Measurements from ENCODE around the gene MAP3K15. TPM values are rescaled to one million over a fixed set of nuclear protein-coding genes. Genes with fewer than 3 reads are reported as not detected.
"Not testable (repeated sequence)": the region's sequence is repeated elsewhere in the genome, so short reads cannot be mapped to it uniquely, and the experiment has no call there.

The MAP3K15 gene
- total and polyA plus RNA-seq, 10 of the 15 experiments (the other 5 are each of a cell fraction or from before 2014, with no cell fraction given) = 0.03 to 0.16 TPM; not detected in 8

DNA sequence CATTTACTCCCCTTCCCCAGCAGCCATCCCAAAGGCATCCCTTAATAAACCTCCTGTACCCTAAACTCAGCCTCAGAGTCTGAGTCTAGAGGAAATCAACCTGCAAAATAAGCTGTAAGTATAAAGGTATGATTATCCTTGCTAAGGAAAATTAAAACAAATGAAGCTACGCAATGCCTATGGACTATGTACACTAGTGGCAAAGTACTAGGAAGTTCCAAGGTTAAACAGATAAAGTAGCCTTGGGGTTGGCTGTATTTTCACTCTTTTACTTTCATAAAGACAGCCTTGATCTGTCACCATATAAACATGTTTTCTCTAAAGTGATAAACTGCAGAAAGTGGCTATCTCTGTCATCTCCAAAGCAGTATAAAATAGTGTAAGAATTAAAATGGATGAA is 35.9 kb downstream of the MAP3K15 start:
- H3K4me2 ChIP-seq (ENCODE audit: control insufficient read depth, insufficient read depth) = no peak overlapping the region
- H3K9me3 ChIP-seq (replicated peaks; ENCODE audit: control insufficient read depth, insufficient read depth, low read length) = no peaks in the 10 kb centered on the region
- no peaks in the 10 kb centered on the region for H3K36me3 ChIP-seq (ENCODE audit: control insufficient read depth in 2 of 2, insufficient read depth in 2 of 2, low read length in 1 of 2)
- no TSS peak for BruUV-seq (replicated peaks)
- no peaks in the 10 kb centered on the region for H3K79me2 ChIP-seq (ENCODE audit: control insufficient read depth, insufficient read depth, low read length)
- POLR2A ChIA-PET = no interaction called here
- SMC1A ChIA-PET (ENCODE audit: uncharacterized antibody, unreplicated experiment) = no interaction called here
- RAD21 ChIA-PET (ENCODE audit: unreplicated experiment) = no interaction called here
- H3K27ac ChIP-seq (ENCODE audit: control insufficient read depth, insufficient read depth) = no peak overlapping the region
- in situ Hi-C loops (cut with MboI) (no loop called here), intact Hi-C loops (cut with micrococcal nuclease; ENCODE audit: unreplicated experiment) (no loop called here)
- no peaks in the 10 kb centered on the region for H4K20me1 ChIP-seq (ENCODE audit: control insufficient read depth, insufficient read depth)
- no peak overlapping the region for H3K9ac ChIP-seq (ENCODE audit: control insufficient read depth, insufficient read depth, low read length)
- TF ChIP-seq KDM1A (IDR thresholded peaks at IDR 0.05; ENCODE audit: borderline replicate concordance) = no peak
- TF ChIP-seq CREM (IDR thresholded peaks at IDR 0.05; ENCODE audit: low read depth) = no peak
- TF ChIP-seq, protein P1, sequence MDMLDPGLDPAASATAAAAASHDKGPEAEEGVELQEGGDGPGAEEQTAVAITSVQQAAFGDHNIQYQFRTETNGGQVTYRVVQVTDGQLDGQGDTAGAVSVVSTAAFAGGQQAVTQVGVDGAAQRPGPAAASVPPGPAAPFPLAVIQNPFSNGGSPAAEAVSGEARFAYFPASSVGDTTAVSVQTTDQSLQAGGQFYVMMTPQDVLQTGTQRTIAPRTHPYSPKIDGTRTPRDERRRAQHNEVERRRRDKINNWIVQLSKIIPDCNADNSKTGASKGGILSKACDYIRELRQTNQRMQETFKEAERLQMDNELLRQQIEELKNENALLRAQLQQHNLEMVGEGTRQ (IDR thresholded peaks at IDR 0.05; ENCODE audit: borderline replicate concordance, low read depth, low read length) = no peak
- no peak for TF ChIP-seq RB1 (IDR thresholded peaks at IDR 0.05; ENCODE audit: borderline replicate concordance)
- TF ChIP-seq ZNF384 (IDR thresholded peaks at IDR 0.05; ENCODE audit: borderline replicate concordance, low read depth, low read length) = no peak
- TF ChIP-seq SMARCA5 (IDR thresholded peaks at IDR 0.05) = no peak
- TF ChIP-seq MEF2A (IDR thresholded peaks at IDR 0.05; ENCODE audit: insufficient read depth, low read depth, low read length) = no peak
- no peak for TF ChIP-seq TAF1 (IDR thresholded peaks at IDR 0.05; ENCODE audit: borderline replicate concordance, low read depth, low read length)
- no peak for TF ChIP-seq DPF2 (IDR thresholded peaks at IDR 0.05)
- no peak for TF ChIP-seq NFXL1 (IDR thresholded peaks at IDR 0.05; ENCODE audit: borderline replicate concordance)
- no peak for TF ChIP-seq TCF12 (IDR thresholded peaks at IDR 0.05; ENCODE audit: low read depth, low read length)
- no peak for TF ChIP-seq ZSCAN29 (IDR thresholded peaks at IDR 0.05)
- no peak for TF ChIP-seq ESRRA (IDR thresholded peaks at IDR 0.05; ENCODE audit: low read length)
- TF ChIP-seq, protein P2, sequence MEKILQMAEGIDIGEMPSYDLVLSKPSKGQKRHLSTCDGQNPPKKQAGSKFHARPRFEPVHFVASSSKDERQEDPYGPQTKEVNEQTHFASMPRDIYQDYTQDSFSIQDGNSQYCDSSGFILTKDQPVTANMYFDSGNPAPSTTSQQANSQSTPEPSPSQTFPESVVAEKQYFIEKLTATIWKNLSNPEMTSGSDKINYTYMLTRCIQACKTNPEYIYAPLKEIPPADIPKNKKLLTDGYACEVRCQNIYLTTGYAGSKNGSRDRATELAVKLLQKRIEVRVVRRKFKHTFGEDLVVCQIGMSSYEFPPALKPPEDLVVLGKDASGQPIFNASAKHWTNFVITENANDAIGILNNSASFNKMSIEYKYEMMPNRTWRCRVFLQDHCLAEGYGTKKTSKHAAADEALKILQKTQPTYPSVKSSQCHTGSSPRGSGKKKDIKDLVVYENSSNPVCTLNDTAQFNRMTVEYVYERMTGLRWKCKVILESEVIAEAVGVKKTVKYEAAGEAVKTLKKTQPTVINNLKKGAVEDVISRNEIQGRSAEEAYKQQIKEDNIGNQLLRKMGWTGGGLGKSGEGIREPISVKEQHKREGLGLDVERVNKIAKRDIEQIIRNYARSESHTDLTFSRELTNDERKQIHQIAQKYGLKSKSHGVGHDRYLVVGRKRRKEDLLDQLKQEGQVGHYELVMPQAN (conservative IDR thresholded peaks at IDR 0.05) = no peak
- TF ChIP-seq, protein P3, sequence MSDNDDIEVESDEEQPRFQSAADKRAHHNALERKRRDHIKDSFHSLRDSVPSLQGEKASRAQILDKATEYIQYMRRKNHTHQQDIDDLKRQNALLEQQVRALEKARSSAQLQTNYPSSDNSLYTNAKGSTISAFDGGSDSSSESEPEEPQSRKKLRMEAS (IDR thresholded peaks at IDR 0.05; ENCODE audit: low read depth, low read length) = no peak
- no peak for TF ChIP-seq TARDBP (IDR thresholded peaks at IDR 0.05; ENCODE audit: borderline replicate concordance)
- no peak for TF ChIP-seq EED (IDR thresholded peaks at IDR 0.05; ENCODE audit: low read depth)
- no peak for TF ChIP-seq SMC3 (IDR thresholded peaks at IDR 0.05; ENCODE audit: borderline replicate concordance, low read length)
- no peak for TF ChIP-seq YY1 (IDR thresholded peaks at IDR 0.05; ENCODE audit: low read depth, low read length)
- DNase-seq (ENCODE audit: low read depth, low spot score) (no peak), FAIRE-seq (no peak), ATAC-seq (no peak)
- H3K4me3 ChIP-seq = no peak overlapping the region
- H2AFZ ChIP-seq (ENCODE audit: control insufficient read depth, low read depth, low read length) = no peak overlapping the region
- 44% methylated on average over 1 of the region's 1 CpG for WGBS (ENCODE audit: insufficient coverage, insufficient replicate concordance, low lambda C conversion rate, missing lambda C conversion rate)
- H3K4me1 ChIP-seq (ENCODE audit: control insufficient read depth, insufficient read depth, low read length) = no peaks in the 10 kb centered on the region
- H3K27me3 ChIP-seq (replicated peaks in 1 of 2; ENCODE audit: control insufficient read depth in 2 of 2, insufficient read depth in 2 of 2, low read length in 1 of 2) = no peaks in the 10 kb centered on the region
- CTCF ChIA-PET = interaction anchor here (1.6 kb wide), 1 partner anchor 97 kb away, joined by 5 read pairs; no protein-coding TSS in a partner anchor

DNA sequence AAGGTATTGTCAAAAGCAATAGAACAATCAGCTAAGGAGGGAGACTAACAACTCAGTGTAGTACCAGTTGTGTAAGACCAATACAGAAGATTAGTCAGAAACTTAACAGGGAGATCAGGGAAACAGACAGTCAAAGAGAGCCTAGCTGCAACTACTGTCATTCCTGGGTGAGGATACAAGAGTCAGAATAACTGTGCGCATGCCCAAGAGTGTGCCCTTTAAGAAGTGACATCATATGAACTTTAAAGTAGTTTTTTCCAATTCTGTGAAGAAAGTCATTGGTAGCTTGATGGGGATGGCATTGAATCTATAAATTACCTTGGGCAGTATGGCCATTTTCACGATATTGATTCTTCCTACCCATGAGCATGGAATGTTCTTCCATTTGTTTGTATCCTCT is 46.9 kb downstream of the MAP3K15 start:
- H3K4me3 ChIP-seq; H4K20me1 ChIP-seq (ENCODE audit: control insufficient read depth, insufficient read depth); DNase-seq (ENCODE audit: low read depth, low spot score); intact Hi-C loops (cut with micrococcal nuclease; ENCODE audit: unreplicated experiment); ATAC-seq; H3K36me3 ChIP-seq (ENCODE audit: control insufficient read depth in 2 of 2, insufficient read depth in 2 of 2, low read length in 1 of 2); H3K4me1 ChIP-seq (ENCODE audit: control insufficient read depth, insufficient read depth, low read length); RAD21 ChIA-PET (ENCODE audit: unreplicated experiment); H3K4me2 ChIP-seq (ENCODE audit: control insufficient read depth, insufficient read depth); in situ Hi-C loops (cut with MboI); CTCF ChIA-PET; H3K79me2 ChIP-seq (ENCODE audit: control insufficient read depth, insufficient read depth, low read length); H3K9ac ChIP-seq (ENCODE audit: control insufficient read depth, insufficient read depth, low read length); H2AFZ ChIP-seq (ENCODE audit: control insufficient read depth, low read depth, low read length); BruUV-seq (replicated peaks); SMC1A ChIA-PET (ENCODE audit: uncharacterized antibody, unreplicated experiment); H3K9me3 ChIP-seq (replicated peaks; ENCODE audit: control insufficient read depth, insufficient read depth, low read length); POLR2A ChIA-PET; FAIRE-seq; H3K27ac ChIP-seq (ENCODE audit: control insufficient read depth, insufficient read depth); H3K27me3 ChIP-seq (replicated peaks in 1 of 2; ENCODE audit: control insufficient read depth in 2 of 2, insufficient read depth in 2 of 2, low read length in 1 of 2): not testable (repeated sequence)
- 100% methylated on average over 1 of the region's 2 CpGs for WGBS (ENCODE audit: insufficient coverage, insufficient replicate concordance, low lambda C conversion rate, missing lambda C conversion rate)
